ENCODE data around the gene CACNA2D3. TPM values are rescaled to one million over a fixed set of nuclear protein-coding genes. Genes with fewer than 3 reads are reported as not detected.

The CACNA2D3 gene
- total and polyA plus RNA-seq, 7 donors: 2.7 to 13.5 (median 9.0) TPM

GRCh38 chr3:54915181-54915580 is 792.8 kb downstream of the CACNA2D3 start:
- ATAC-seq (no peak), DNase-seq (no peak)
- intact Hi-C loops (cut with DNase I): no loop called here
- Histone ChIP-seq H3K36me3 (ENCODE audit: insufficient read depth in 1 of 2, low read depth in 1 of 2) (no peaks in the 10 kb centered on the region), H3K4me3 (no peak overlapping the region), H3K4me1 (no peaks in the 10 kb centered on the region), H3K9me3 (no peaks in the 10 kb centered on the region), H3K27me3 (ENCODE audit: insufficient read depth in 3 of 3, low read length in 2 of 3) (no peaks in the 10 kb centered on the region), H3K27ac (no peak overlapping the region)
- WGBS, 3 donors: 38 to 52% (median 50%) methylated on average over 4 of the region's 4 CpGs
- TF ChIP-seq CTCF (IDR thresholded peaks at IDR 0.05): no peak

DNA sequence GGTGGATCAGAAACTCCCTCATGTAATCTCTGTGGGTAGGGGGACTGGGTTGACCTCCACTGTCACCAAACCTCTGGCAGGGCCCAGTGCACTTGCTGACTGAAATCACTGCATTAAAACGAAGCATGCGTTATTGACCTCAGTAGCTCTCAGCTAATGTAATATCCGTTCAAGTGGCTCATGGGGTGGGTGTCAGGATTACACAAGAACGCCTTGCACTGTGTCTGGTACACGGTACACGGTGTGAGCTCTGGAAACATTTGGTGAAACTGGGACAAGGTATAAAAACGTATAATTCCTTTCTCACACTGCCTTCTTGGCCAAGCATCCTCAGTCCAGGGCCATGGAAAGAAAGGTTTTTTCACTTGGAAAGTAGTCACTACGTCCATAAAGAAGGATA is 793.6 kb downstream of the CACNA2D3 start:
- no peak for ATAC-seq
- no peak overlapping the region for H3K27ac ChIP-seq
- TF ChIP-seq CTCF (IDR thresholded peaks at IDR 0.05): no peak

DNA sequence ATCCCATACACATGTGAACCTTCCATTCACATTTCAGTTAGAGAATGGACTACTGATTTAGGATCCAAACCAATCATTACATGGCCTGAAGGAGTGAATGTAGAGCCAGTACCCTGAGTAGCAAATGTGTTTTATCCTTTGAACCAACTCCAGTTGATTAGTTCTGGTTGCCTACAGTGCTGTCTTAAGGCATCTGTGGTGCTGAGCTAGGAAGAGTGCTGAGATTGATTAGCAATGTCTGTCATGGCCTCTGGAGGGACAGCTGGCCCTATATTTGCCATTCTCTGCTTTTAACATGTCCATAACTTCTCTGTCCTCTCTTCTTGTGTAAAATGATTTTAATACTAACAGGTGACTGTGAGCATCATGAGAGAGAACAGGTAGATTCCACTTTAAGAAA is 794.4 kb downstream of the CACNA2D3 start:
- no peak for ATAC-seq
- Histone ChIP-seq H3K9me3 (no peaks in the 10 kb centered on the region), H3K27me3 (ENCODE audit: insufficient read depth in 3 of 3, low read length in 2 of 3) (no peaks in the 10 kb centered on the region), H3K4me1 (no peaks in the 10 kb centered on the region), H3K27ac (no peak overlapping the region), H3K36me3 (ENCODE audit: insufficient read depth in 1 of 2, low read depth in 1 of 2) (no peaks in the 10 kb centered on the region), H3K4me3 (no peak overlapping the region)
- no peak for TF ChIP-seq CTCF (IDR thresholded peaks at IDR 0.05)
- no peak for DNase-seq
- intact Hi-C loops (cut with DNase I): no loop called here

More for the DNA sequence above, 793.6 kb downstream of the CACNA2D3 start:
- 89 to 91% (median 89%) methylated on average over 8 of the region's 8 CpGs for WGBS, 3 donors
- Histone ChIP-seq H3K27me3 (ENCODE audit: insufficient read depth in 3 of 3, low read length in 2 of 3) (no peaks in the 10 kb centered on the region), H3K36me3 (ENCODE audit: insufficient read depth in 1 of 2, low read depth in 1 of 2) (no peaks in the 10 kb centered on the region), H3K9me3 (no peaks in the 10 kb centered on the region), H3K4me3 (no peak overlapping the region), H3K4me1 (no peaks in the 10 kb centered on the region)
- intact Hi-C loops (cut with DNase I): no loop called here
- no peak for DNase-seq

DNA sequence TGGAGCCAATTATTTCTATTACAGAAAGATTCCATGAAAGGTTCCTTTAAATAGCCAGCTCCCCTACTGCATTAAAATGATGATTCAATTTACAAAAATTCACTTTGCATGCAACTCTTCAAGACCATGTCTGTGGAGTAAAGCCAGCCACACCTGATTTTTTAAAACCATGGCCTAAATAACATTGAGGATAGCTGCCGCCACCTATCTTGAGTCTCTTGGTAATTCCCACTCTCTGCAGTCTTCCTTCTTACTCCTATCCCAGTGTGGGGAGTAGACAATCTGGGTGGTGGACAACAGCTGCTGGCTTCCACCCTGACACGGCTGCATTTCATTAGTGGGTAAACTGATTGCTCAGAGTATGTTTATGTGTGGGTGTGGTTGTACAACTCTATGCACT is 794.8 kb downstream of the CACNA2D3 start:
- Histone ChIP-seq H3K4me1 (no peaks in the 10 kb centered on the region), H3K27ac (no peak overlapping the region), H3K27me3 (ENCODE audit: insufficient read depth in 3 of 3, low read length in 2 of 3) (no peaks in the 10 kb centered on the region), H3K36me3 (ENCODE audit: insufficient read depth in 1 of 2, low read depth in 1 of 2) (no peaks in the 10 kb centered on the region), H3K4me3 (no peak overlapping the region), H3K9me3 (no peaks in the 10 kb centered on the region)
- no peak for TF ChIP-seq CTCF (IDR thresholded peaks at IDR 0.05)
- no peak for ATAC-seq
- intact Hi-C loops (cut with DNase I): no loop called here
- WGBS, 3 donors: 90 to 97% (median 97%) methylated on average over 2 of the region's 2 CpGs
- no peak for DNase-seq

DNA sequence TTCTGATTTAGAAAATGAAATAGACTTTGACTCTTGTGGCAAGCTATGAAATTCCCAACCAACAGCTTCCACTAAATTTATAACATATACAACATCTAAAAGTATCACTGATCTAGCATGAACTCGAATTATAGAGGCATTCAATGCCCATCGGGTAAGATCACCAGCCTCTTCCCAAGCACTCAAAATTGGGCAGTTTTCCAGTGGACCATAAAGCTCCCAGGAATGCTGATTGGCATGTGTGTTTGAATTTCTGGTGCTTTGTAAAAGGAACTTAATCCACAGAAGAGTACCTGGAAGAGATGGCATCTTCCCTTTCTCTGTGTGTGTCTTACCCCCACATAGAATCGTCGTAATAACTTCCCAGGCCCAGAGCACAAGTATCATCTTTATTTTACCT is 795.5 kb downstream of the CACNA2D3 start:
- 78 to 94% (median 91%) methylated on average over 4 of the region's 4 CpGs for WGBS, 3 donors
- no peak for DNase-seq
- H3K4me3 ChIP-seq: no peak overlapping the region
- intact Hi-C loops (cut with DNase I): no loop called here
- H3K36me3 ChIP-seq (ENCODE audit: insufficient read depth in 1 of 2, low read depth in 1 of 2): no peaks in the 10 kb centered on the region
- H3K27ac ChIP-seq: no peak overlapping the region
- no peaks in the 10 kb centered on the region for H3K27me3 ChIP-seq (ENCODE audit: insufficient read depth in 3 of 3, low read length in 2 of 3)
- no peaks in the 10 kb centered on the region for H3K4me1 ChIP-seq
- no peak for TF ChIP-seq CTCF (IDR thresholded peaks at IDR 0.05)
- H3K9me3 ChIP-seq: no peaks in the 10 kb centered on the region
- ATAC-seq: no peak

Measured in psoas muscle (tissue), 8 donors.